Lung (tissue), 12 donors: ENCODE measurements around the gene METAP1. TPM values are rescaled to one million over a fixed set of nuclear protein-coding genes. Genes with fewer than 3 reads are reported as not detected.

Source experiments
- ATAC-seq: fragments of 200-7000 bp; cut with Tn5 transposase; one replicate; pipeline ENCODE4 v1.9.1; 2020; ENCODE audit warnings: moderate number of reproducible peaks; ENCODE audit not compliant: insufficient read depth, low FRiP score
- DNase-seq, 3 donors: peaks; one replicate each; pipeline ENCODE4 v3.0.0-alpha.2; 2013 to 2017
- H3K27ac ChIP-seq, 2 donors: one replicate each; pipeline ENCODE4 v1.5.1; 2013; ENCODE audit warnings: mild to moderate bottlenecking in 2 of 2, moderate library complexity in 2 of 2, control low read depth in 1 of 2, inconsistent platforms in 1 of 2, low read depth in 1 of 2, low read length in 1 of 2
- H3K27me3 ChIP-seq, 3 donors: one replicate each; pipeline ENCODE4 v1.5.1; 2013; ENCODE audit warnings: low read length in 2 of 3; ENCODE audit not compliant: control insufficient read depth in 3 of 3, insufficient read depth in 3 of 3
- H3K36me3 ChIP-seq, 4 donors: one replicate each; pipeline ENCODE4 v1.5.1; 2013; ENCODE audit warnings: low read length in 4 of 4, mild to moderate bottlenecking in 1 of 4, moderate library complexity in 1 of 4; ENCODE audit not compliant: control insufficient read depth in 4 of 4, insufficient read depth in 4 of 4
- H3K4me1 ChIP-seq, 5 donors: one replicate each; pipeline ENCODE4 v1.5.1; 2013; ENCODE audit warnings: low read length in 5 of 5, mild to moderate bottlenecking in 2 of 5, moderate library complexity in 1 of 5; ENCODE audit not compliant: control insufficient read depth in 5 of 5, insufficient read depth in 5 of 5
- H3K4me3 ChIP-seq: one replicate; pipeline ENCODE4 v1.5.1; 2013; ENCODE audit warnings: mild to moderate bottlenecking, control low read depth, moderate library complexity
- H3K9ac ChIP-seq, 2 donors: one replicate each; pipeline ENCODE4 v1.5.1; 2013; ENCODE audit warnings: low read length in 2 of 2, control low read depth in 1 of 2; ENCODE audit not compliant: insufficient read depth in 1 of 2
- H3K9me3 ChIP-seq, 4 donors: one replicate each; pipeline ENCODE4 v1.5.1; 2013; ENCODE audit warnings: low read length in 3 of 4, mild to moderate bottlenecking in 1 of 4, moderate library complexity in 1 of 4; ENCODE audit not compliant: control insufficient read depth in 4 of 4, insufficient read depth in 3 of 4
- WGBS, 2 donors: extraction: QIAGEN DNeasy Blood & Tissue Kit; methylation state at CpG; one replicate each; pipeline ENCODE4 v1.1.7; 2013; 5-methylcytosine and 5-hydroxymethylcytosine counted together
- polyA plus RNA-seq, 2 donors: library from polyadenylated mRNA; stranded (reverse); fragments of 200-250 nt; gene quantifications; one replicate each; pipeline ENCODE4 v1.2.1, GENCODE V29; 2013
- total RNA-seq, 2 donors: library from RNA; depleted of rRNA in 1 of 2; stranded (reverse); fragments of >200 nt in 1 of 2; gene quantifications; one replicate each; pipeline ENCODE4 v1.2.1, GENCODE V29; 2014 to 2021
- TF ChIP-seq, protein P1 (sequence below): IDR thresholded peaks from 2 replicates; pipeline ENCODE4 v1.5.1; 2012; ENCODE audit warnings: mild to moderate bottlenecking; ENCODE audit errors: control extremely low read depth, extremely low read depth
- donor health status: control.
- donor health status: control.
- donor health status: Bipolar disorder and iron deficiency.
- donor health status: healthy.
- donor health status: DM: yes; HTN: yes; CAD: no.

The METAP1 gene
- total and polyA plus RNA-seq, 4 donors = 19.1 to 38.4 (median 27.6) TPM

GRCh38 chr4:98994474-98995182, 893 bp upstream of the METAP1 start:
- DNase-seq (no peak), ATAC-seq (no peak)
- peaks cover 0 to 2% (median 0%) of the 10 kb centered on the region in 4 donors for H3K9me3 ChIP-seq
- H3K27ac ChIP-seq = peak overlapping the region; percentile 84 to 97
- no peaks in the 10 kb centered on the region for H3K27me3 ChIP-seq
- peak overlapping the region; percentile 7 for H3K4me3 ChIP-seq
- peaks cover 0 to 13% (median 0%) of the 10 kb centered on the region in 5 donors for H3K4me1 ChIP-seq
- no peaks in the 10 kb centered on the region for H3K36me3 ChIP-seq
- H3K9ac ChIP-seq = peak overlapping the region; percentile 76 to 80
- TF ChIP-seq, protein P1, sequence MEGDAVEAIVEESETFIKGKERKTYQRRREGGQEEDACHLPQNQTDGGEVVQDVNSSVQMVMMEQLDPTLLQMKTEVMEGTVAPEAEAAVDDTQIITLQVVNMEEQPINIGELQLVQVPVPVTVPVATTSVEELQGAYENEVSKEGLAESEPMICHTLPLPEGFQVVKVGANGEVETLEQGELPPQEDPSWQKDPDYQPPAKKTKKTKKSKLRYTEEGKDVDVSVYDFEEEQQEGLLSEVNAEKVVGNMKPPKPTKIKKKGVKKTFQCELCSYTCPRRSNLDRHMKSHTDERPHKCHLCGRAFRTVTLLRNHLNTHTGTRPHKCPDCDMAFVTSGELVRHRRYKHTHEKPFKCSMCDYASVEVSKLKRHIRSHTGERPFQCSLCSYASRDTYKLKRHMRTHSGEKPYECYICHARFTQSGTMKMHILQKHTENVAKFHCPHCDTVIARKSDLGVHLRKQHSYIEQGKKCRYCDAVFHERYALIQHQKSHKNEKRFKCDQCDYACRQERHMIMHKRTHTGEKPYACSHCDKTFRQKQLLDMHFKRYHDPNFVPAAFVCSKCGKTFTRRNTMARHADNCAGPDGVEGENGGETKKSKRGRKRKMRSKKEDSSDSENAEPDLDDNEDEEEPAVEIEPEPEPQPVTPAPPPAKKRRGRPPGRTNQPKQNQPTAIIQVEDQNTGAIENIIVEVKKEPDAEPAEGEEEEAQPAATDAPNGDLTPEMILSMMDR = no peak
- WGBS, 2 donors = 44 to 53% methylated on average over 17 of the region's 17 CpGs

DNA sequence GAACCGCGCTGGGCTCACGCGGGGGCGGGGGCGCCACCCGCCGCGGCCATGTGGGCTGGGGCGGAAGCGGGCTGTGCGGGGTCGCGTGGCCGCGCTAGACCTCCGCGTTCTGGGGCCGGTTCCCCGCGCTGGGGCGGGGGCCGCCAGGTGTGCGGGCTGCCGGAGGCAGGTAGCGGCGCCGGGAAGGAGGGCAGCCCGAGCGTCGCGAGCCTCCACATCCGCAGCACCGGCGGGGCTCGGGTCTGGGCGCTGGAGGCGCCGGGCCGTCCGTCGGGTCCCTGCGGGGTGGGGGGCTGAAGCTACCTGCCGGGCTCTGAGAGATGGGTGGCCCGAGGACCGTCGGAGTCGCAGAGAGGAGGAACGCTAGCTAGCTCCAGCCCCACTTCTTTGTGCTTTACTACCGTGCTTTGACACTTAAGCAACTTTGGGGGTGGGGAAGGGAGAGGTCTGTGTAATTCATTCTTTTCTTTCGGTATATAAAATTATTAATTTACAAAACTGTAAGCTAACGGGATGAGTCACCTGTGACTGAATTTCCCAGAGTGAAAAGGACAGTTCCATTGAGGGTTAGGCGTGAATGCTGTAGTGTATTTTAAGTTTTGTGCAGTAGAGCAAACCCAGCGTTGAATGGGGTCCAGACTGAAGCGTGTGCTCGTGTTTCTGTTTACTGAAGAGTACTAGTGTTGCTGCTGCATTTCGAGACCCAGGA, 689 bp downstream of the METAP1 start:
- no peak for ATAC-seq
- no peaks in the 10 kb centered on the region for H3K27me3 ChIP-seq
- peak overlapping the region; percentile 27 to 40 for H3K9ac ChIP-seq
- peaks cover 0 to 2% (median 0%) of the 10 kb centered on the region in 4 donors for H3K9me3 ChIP-seq
- TF ChIP-seq, protein P1 = no peak
- peaks cover 0 to 13% (median 0%) of the 10 kb centered on the region in 5 donors for H3K4me1 ChIP-seq
- DNase-seq = peak; percentile 43 to 74 (median 73)
- 1% methylated on average over 44 to 57 of the region's 57 CpGs for WGBS, 2 donors
- H3K27ac ChIP-seq = peak overlapping the region; percentile 91 to 98
- H3K4me3 ChIP-seq = peak overlapping the region; percentile 100
- H3K36me3 ChIP-seq = no peaks in the 10 kb centered on the region

DNA sequence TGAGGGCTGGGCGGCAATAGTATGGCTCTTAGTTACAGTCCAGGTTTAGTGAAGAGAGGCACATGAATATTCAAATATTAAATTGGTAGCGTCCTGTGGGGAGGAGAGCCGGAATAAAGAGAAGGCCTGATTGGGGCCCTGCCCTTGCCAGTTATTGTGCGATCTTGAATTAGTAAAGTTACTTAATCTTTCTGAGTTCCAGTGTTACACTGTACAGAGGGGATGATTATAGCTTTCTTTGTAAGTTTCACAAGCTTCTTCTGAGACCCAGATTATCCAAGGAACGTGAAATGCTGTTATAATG, 1.2 kb downstream of the METAP1 start:
- Histone ChIP-seq H3K27ac (peak overlapping the region; percentile 39 to 91), H3K36me3 (no peaks in the 10 kb centered on the region), H3K9me3 (peaks cover 0 to 2% (median 0%) of the 10 kb centered on the region in 4 donors), H3K4me3 (peak overlapping the region; percentile 42), H3K4me1 (peaks cover 0 to 13% (median 0%) of the 10 kb centered on the region in 5 donors), H3K27me3 (no peaks in the 10 kb centered on the region), H3K9ac (peak overlapping the region; percentile 27 to 40)
- WGBS, 2 donors = 44 to 56% methylated on average over 5 of the region's 5 CpGs
- ATAC-seq (no peak), DNase-seq (no peak)
- TF ChIP-seq, protein P1 = no peak
